GM21619 (cell line): ENCODE results near the gene BMPER.

ENCODE experiments used
- ATAC-seq: cut with Tn5 transposase; IDR thresholded peaks from one replicate; pipeline ENCODE4 v1.9.1; 2021; ENCODE audit not compliant: unreplicated experiment

BMPER gene

DNA sequence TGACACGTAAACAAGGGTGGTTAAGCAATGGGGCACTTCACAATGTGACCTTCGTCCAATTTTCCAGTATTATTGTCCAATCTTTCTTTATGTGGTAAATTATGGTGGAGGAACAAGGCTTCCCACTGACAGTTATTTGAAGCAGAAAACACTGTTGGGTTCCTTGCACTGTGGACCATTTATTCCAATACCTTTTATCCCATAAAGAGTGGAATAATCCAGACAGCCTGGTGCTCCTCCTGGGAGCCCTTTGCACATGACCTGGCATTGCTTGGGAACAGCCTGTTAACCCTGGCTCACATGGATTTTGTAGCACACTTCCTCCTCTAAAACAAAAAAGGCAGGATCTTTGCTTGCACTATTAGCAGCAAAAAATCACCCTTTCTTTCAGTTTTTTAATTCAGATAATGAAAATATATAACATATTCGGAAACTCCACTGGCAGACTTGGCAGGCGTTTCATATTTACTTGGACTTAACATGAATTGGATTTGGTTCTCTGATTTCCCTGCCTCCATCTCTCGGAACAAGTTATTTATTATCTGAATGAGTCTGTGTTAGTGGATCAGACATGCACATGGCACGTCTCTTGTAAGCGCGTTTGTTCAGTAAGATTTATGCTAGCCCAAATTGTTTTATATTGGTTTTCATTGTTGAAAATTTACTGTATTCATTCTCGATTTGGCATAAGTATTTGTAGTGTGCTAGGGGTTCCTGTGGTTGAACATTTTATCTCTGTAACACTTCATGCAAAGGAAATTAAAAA is 59.3 kb downstream of the BMPER start:
- no peak for ATAC-seq

DNA sequence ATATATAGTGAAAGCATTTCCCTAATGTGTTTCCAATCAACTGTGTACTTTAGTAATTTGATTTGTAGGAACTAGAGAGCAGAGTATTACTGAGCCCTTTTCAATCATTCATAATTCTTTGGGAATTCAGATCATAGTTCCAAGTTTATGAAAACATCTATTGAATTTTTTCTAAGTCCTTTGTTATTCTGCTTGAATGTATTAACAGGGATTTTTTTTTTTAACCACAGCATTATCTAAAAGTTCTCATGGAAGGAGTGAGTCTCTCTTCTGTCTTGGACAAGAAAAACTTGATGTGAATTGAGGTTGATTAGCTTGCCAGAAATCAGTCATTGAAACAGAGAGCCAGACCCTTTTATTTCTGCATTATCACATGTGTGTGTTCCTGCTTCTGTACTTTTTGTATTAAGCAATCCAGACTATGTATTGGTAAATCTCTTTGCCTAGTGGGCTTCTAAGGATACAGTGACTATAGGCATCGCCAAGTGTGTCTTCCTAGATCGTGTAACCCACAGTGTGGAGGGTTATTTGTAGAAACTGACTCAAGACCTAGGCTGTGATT is 59.9 kb downstream of the BMPER start:
- no peak for ATAC-seq

GRCh38 chr7:33968591-33968990 is 63.3 kb downstream of the BMPER start:
- no peak for ATAC-seq

DNA sequence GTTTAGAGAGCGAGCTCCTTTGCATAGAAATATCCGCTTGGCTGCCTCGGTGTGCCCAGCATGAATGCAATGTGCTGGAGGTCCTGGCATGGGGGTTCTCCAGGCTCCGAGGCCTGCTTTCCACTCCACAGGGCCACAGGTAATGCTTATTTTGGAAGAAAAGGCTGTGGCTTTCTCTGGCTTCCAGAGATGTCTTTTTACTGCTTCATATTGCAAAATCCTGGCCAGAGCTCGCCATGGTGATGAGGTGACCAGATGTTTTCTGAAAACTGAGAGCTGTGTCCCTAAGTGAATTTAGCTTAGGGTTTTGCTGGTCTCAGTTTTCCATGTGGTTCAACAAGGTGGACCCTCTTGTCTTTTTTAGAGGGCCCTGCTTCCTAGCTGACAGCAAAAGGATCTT is 65.2 kb downstream of the BMPER start:
- ATAC-seq: no peak

DNA sequence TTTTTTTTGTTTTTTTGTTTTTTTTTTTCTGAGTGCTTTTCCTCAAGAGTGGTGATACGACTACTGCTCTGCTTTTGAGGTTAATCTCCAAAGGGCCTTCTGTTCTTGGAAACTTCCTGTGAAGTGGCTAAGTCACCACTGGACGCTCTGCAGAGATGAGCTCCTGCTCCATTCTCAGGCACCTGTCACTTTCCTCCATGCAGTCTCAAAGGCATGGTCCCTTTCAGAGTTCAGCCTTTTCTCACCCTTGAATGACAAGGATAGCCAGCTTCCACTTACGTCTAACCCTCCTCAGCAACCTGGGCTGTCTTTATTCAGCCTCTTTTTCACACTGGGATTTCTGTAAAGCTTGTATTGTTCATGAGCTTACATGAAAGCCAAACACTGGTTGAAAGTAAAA is 65.8 kb downstream of the BMPER start:
- ATAC-seq: no peak

DNA sequence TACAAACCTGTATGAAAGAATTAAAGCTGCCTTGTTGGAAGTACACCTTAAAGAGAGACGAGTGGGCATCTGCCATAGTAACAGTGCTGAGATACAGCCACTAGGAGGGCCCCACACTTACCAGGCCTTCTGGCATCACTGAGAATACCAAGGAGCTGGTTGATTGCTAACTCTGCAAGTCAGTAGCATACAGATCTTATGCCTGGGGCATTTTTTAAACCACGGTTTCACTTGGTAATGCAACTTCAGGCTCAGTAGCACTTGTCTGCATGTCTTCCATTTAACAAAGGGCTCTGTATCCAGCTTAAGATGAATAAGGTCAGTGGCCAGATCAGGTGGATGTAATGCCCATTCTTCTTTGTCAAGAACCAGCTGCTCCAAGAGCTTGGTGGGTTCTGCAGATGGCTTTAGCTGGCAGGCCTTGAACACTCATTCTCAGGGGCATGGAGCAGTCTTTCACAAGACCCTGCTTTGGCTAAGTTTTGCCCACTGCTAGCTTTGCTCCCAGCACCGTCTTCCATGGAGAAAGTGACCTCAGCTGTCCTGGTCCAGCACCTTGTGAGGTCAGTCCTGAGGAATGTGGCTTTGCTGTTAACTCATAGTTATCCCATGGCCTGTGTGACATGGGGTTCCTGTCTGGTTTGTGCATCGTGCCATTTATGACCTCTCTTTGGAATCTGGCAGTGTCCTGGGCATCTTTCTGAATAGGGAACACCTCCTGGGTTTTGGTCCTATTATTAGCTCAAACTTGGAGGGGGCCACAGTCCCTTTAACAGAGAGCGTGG is 68.1 kb downstream of the BMPER start:
- no peak for ATAC-seq

- no peak for ATAC-seq
Measured at GRCh38 chr7:33979300-33979806, 74.0 kb downstream of the BMPER start.

DNA sequence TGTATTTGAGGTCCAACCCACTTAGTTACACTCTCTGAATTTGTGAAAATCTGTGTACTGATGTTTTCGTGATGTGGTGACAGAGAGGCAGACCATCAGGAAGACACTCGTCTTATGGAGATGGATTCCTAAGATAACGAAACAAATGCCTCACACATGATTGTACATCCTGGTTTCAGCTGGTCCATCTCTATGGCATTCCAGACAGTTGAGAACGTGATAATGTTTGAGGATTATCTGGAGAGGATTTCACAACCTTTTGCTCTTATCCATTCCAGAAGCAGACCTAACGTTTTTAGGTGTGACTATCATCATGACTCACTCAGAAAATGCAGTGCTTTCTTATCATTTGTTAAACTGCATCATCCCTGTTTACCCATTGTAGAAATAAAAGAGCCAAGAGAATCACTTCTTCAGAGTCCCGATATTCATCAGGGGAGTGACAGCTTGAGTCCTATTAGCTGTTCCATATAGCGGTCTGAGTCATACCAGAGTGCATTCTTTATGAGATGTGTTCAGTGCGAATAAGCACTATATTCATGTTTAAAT is 74.5 kb downstream of the BMPER start:
- ATAC-seq: no peak

DNA sequence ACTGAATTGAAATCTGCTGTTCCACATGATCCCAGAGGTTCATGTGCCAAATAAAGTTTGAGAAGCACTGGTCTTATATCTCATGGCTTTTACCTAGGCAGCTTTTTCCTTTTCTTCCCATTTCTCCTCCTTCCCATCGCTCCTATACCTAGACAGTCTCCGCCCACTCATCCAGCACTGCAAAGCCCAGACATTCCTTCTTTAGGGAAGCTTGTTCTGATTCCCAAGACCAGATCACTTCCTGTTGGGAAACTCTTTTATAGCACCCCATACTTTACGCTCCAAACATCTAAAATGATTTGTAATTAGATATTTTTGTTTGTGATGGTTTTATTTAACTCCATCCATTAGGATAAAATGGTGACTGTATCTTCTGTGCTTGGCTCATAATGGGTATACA is 75.9 kb downstream of the BMPER start:
- ATAC-seq: no peak

DNA sequence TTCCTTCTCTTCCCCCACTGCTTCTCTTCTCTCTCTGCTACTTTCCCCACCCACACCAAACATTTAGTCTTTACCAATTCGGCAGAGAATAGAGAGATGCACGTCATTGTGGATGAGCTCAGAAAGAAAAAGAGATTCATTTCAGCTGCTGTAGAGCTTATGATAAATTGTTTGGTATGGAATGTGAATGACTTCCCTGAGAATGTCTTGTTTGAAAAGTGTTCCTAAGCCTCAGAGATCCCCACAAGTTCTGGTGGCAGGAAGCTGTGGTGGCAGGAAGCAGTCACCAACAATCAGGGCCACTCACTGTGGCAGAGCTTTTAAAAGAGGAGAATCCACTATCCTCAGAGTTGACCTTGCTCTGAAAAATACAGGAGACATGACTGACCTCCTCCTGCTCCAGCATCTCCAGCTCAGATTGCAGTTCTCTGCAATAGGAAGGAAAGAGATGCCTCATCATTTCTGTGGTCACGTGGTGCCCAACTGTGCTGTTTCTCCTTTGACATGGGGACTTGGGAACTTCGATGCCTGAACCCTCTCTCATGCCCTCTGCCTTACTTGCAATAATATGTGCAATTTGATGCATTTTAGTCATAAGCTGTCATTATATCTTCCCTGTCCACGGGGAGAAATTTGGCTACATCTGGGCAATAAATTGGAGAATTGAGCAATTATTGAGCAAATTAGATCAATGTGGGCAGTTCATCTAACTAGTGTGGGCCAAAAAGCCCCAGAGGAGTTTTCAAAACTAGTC is 76.5 kb downstream of the BMPER start:
- no peak for ATAC-seq

- no peak for ATAC-seq
Measured at GRCh38 chr7:33982425-33982786, 77.1 kb downstream of the BMPER start.

GRCh38 chr7:33986451-33986850 is 81.1 kb downstream of the BMPER start:
- ATAC-seq: no peak

- ATAC-seq: no peak
Measured at GRCh38 chr7:33986951-33987947, 81.9 kb downstream of the BMPER start.

- ATAC-seq: no peak
Measured at GRCh38 chr7:33996899-33997298, 91.6 kb downstream of the BMPER start.

- no peak for ATAC-seq
Measured at GRCh38 chr7:33998476-33998875, 93.1 kb downstream of the BMPER start.

DNA sequence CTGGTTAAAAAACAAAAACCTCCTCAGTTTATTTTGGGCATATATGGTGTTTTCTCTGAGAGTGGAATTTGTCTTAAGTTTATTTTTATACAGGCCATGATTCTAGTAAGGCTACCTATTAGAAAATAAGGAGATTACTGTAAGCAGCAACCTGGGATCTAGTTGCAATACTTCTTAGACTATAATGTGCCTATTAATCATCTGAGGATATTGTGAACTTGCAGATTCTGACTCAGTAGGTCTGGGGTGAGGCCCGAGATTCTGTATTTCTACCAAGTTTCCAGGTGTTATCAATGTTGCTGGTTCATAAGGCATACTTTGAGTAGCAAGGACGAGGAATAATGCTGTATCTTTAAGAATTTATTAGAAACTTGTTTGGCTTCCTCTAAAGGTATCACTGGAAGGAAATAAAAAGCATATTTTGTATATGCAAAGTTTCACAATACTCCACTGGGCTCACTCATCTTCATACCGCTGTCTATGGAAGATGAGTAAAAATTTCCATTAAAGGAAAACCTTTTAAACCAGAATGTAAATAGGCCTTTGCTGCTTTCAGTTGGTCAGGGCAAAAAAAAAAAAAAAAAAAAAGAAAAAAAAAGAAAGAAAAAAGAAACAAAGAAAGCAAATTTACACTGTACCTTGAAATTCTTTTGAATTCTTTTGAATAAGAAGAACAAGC is 105.8 kb downstream of the BMPER start:
- ATAC-seq: no peak

GRCh38 chr7:34011696-34012095 is 106.4 kb downstream of the BMPER start:
- no peak for ATAC-seq

DNA sequence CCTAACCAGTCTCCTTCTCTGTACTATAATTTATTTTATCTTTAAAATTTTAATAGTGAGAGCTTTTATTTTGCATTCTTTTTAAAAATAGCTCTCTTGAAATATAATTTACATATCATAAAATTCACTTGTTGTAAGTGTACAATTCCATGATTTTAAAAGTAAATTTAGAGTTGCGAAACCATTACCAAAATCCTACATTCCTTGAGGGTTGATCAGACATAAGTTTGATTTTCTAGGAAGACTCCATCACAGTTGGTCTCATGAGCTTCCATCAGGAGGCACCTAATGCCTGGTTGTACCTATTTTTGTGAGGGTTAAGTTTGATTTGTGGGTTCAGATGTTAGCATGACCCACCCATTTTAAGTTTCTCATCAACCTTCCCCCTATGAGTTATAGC is 108.1 kb downstream of the BMPER start:
- ATAC-seq: no peak

DNA sequence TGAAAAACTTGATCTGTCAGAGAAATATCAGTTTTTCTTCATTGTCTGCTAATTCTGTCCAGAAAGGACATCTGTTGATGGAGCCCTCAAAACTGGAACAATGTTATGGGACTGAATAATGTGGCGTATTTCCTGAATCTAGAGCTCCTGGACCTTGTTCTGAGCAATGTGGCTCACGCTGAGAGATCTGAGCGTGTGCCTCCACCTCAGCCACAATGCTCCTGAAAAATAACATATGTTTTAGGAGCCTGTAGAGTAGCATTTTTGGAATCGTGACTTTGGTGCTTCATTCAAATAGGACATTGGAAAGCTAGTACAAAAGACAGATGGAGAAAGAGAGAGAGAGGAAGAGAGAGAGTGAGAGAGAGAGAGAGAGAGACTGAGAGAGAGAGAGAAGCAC is 110.3 kb downstream of the BMPER start:
- ATAC-seq: no peak
